GM10266 (cell line): ENCODE measurements around the gene TUT7.
A peak's percentile ranks its signal among the peaks of the same experiment; 100 is the strongest.

Experiments used
- DNase-seq: peaks from one replicate; pipeline ENCODE4 v3.0.0; 2012; ENCODE audit errors: extremely low spot score
- TF ChIP-seq, protein P1 (sequence below): IDR thresholded peaks from 2 replicates; pipeline ENCODE4 v1.5.1; 2012; ENCODE audit warnings: mild to moderate bottlenecking, low read depth; ENCODE audit not compliant: control insufficient read depth, insufficient read depth; ENCODE audit errors: missing control alignments

Gene TUT7

DNA sequence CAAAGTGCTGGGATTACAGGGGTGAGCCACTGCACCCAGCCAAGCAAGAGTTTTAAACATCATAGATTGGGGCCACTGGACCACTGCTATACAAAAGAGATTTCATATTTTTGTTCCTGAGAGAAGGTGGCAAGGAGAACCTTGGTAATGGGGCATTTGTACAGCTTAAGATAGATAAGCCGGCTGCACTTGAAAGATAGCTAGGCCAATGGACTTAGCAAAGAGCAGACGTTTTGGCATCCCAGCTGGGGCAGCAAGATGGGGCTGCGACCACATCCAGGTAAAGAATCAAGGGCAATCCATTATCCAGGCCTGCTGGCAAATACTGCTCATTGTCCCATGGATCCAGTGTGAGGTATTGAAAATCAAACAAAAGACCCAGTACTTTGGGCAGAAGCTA lies 67.9 kb downstream of the TUT7 start:
- TF ChIP-seq, protein P1, sequence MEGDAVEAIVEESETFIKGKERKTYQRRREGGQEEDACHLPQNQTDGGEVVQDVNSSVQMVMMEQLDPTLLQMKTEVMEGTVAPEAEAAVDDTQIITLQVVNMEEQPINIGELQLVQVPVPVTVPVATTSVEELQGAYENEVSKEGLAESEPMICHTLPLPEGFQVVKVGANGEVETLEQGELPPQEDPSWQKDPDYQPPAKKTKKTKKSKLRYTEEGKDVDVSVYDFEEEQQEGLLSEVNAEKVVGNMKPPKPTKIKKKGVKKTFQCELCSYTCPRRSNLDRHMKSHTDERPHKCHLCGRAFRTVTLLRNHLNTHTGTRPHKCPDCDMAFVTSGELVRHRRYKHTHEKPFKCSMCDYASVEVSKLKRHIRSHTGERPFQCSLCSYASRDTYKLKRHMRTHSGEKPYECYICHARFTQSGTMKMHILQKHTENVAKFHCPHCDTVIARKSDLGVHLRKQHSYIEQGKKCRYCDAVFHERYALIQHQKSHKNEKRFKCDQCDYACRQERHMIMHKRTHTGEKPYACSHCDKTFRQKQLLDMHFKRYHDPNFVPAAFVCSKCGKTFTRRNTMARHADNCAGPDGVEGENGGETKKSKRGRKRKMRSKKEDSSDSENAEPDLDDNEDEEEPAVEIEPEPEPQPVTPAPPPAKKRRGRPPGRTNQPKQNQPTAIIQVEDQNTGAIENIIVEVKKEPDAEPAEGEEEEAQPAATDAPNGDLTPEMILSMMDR = no peak
- no peak for DNase-seq

DNA sequence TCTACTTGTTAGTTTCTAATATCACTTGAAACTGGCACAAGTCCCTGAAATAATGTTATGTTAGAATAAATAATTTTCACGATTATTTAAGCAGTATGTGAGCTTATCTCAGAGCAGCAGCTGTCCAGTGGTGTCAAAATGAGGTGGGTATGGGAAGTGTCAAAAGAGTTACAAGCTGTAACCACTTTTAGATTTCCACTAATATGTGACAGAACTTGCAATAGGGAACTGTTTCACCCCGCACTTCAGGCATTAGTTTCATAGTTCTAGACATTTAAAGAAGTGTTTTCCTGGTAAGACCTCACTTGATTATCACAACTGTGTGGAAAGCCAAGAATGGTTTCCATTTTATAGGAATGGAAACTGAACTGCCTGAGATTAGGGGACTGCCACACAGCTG lies 68.9 kb downstream of the TUT7 start:
- TF ChIP-seq, protein P1 = no peak
- DNase-seq = no peak

DNA sequence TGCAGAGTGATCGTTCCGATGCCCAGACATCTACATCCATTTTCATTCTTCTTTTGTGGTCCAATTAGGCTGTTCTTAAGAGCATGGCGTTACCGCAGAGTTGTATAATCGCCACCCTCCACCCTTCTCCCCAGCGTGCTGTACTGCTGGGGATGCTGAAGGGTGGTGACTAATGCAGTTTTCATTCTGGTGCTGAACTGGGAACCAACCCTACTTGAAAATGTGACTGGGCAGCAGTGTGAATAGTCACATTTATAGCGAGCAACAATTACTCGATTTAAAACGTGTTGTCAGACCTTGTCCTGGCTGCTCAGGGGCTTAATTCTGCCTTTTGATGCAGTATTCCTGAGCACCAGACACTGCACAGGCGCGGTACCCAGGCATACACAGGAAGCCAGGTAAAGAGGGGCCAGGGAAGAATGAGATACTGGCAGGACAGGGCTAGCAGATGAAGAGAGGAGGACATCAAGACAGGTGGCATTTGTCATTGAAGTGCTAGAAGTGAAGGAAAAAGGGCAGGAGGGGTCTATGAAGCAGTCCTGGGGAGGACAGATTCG lies 71.2 kb downstream of the TUT7 start:
- TF ChIP-seq, protein P1 = no peak
- DNase-seq = no peak

DNA sequence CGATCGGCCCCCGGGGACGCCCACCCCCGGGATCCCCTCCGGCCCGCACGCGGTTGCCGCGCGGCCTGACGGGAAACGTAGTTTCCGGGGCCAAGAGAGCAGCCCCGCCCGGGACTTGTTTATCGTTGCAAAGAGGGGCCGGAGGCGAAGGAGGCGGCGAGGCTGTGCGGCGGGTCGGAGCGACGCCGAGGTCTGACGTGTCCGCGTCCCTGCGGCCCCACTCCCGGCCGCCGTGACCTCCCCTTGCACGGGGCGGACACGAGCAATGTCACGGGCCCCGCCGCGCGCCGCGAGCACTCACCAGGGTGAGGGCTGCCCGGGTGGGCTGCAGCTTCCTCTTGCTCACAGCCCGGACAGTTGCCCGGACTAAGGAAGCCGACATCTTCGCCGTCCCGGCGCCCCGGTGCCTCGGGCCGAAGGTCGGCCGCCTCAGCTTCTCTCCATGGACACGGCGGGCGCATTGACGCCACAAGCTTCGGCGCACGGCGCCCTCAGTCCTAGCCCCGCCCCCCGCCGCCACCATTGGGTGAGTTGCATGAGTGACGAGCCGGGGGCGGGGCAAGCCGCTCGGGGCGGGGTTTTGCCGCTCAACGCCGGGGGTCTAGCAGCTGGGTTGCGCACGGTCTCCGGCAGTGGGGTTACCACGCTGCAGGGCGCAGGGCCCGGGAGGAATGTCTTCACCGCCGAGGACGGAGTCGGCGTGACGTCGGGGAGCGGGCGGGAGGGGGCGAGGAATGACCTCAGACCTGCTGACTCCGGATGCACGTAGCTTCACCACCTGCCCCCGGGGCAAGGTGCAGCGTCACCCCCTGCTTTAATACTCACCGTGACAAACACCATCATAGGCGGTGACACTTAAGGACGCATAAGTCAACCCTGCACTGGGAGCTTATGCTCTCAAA lies 71.9 kb downstream of the TUT7 start, which contains the start of gene ISCA1:
Gene ISCA1 (minus strand): TSS at position 462 of the 902 bp plus-strand sequence. CDS start 80 bp downstream, at position 382.
- DNase-seq = peak; percentile 90
- TF ChIP-seq, protein P1 = no peak

DNA sequence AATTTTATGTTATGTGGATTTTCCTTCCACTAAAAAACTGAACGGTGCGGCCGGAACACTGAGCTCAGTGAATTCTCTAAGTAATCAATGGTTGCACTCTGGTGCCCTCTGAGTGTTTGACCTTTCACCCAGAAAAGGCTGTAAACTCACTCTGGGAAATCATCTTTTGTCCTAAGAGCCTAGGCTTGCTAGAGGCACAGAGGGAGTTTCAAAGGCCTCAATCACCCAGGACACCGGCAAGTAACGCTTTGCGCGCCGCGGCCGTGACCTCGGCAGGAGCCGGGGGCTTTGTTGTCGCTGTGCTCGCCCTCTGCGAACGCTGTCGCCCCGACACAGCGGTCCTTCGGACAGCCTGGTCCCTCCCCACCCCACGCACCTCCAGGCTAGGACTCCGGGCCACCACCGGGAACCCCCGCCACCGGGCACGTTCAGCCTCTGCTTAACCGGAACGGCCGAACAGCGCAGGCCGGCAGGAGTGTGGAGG lies 72.6 kb downstream of the TUT7 start:
- no peak for DNase-seq
- TF ChIP-seq, protein P1 = no peak

DNA sequence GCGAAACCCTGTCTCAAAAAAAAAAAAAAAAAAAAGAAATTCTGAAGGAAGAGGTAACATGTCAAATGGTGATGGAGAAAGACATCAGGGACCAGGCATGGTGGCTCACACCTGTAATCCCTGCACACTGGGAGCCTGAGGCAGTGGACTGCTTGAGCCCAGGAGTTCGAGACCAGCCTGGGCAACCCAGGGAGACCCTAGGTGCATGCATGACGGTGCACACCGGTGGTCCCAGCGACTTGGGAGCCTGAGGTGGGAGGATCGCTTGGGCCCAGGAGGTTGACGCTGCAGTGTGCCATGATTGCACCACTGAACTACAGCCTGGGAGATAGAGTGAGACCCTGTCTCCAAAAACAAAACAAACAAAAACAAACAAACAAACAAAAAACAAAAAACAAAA lies 73.6 kb downstream of the TUT7 start:
- DNase-seq = no peak
- TF ChIP-seq, protein P1 = no peak

DNA sequence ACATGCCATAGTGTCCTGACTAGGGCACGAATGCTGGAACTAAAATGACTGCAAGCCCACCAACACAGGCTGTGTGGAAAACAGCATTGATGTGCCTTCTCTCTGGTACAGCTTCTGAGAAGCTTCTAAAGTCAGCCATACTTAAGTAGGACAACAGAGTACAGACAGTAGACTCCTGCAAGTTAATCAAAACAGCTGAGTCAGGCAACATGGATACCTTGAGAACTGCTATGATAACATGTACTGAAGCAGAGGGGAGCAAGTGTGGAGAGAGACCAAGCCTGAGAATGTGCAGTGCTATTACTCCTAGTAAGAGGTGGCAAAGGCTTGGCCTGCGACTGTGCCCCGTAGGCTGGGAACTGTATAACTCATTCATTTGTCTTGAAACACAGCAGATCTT lies 74.4 kb downstream of the TUT7 start:
- DNase-seq = no peak
- TF ChIP-seq, protein P1 = no peak
